SU-DHL-6 (cell line): ENCODE results near the gene ANTXR1.

ENCODE experiments used
- CTCF ChIP-seq: fragments of 200-600 bp; sonication (generic); IDR thresholded peaks from one replicate; pipeline ENCODE4 v1.5.1; 2017; ENCODE audit warnings: antibody characterized with exemption, mild to moderate bottlenecking, low read length, moderate library complexity; ENCODE audit not compliant: insufficient read depth, poor library complexity, severe bottlenecking
- EZH2phosphoT487 ChIP-seq: fragments of 200-600 bp; sonication (generic), shearing (Covaris generic); conservative IDR thresholded peaks from 2 replicates; pipeline ENCODE4 v1.6.1; 2018; ENCODE audit warnings: mild to moderate bottlenecking, antibody characterized with exemption, low read length, moderate library complexity, mixed read lengths

- TF ChIP-seq CTCF (peak; percentile 65), EZH2phosphoT487 (no peak)
Observed at GRCh38 chr2:69012310-69013141, 453 bp upstream of the ANTXR1 start.
